GM12878 (cell line): Measurements from ENCODE around the gene UBR2. TPM values are rescaled to one million over a fixed set of nuclear protein-coding genes. Genes with fewer than 3 reads are reported as not detected.

Source experiments
- ATAC-seq: fragments of 200-7000 bp; cut with Tn5 transposase; 3 replicates; pipeline ENCODE4 v1.9.1; 2020; ENCODE audit warnings: mild to moderate bottlenecking, moderate library complexity
- BruUV-seq: library from RNA; stranded (reverse); fragments of 400-500 nt; replicated peaks from 2 replicates; lab custom pipeline; 2021; lab: Mats Ljungman, UMichigan
- CTCF ChIA-PET: fragments of 300-600 bp; sonication (Branson Sonifier 250); formaldehyde crosslinking; extraction: SDS; loops from one replicate; lab custom pipeline; 2021; ENCODE audit warnings: inconsistent platforms; lab: Yijun Ruan, JAX
- POLR2A ChIA-PET: fragments of 350-600 bp; formaldehyde crosslinking; extraction: SDS; loops from one replicate; lab custom pipeline; 2021; ENCODE audit warnings: inconsistent platforms; lab: Charles Lee
- RAD21 ChIA-PET: fragments of 300-600 bp; sonication (Branson Sonifier 250); formaldehyde crosslinking; loops from one replicate; lab custom pipeline; 2023; ENCODE audit warnings: antibody characterized with exemption; ENCODE audit not compliant: unreplicated experiment; lab: Charles Lee
- SMC1A ChIA-PET: fragments of 300-600 bp; sonication (Branson Sonifier 250); formaldehyde crosslinking; loops from one replicate; lab custom pipeline; 2023; ENCODE audit not compliant: unreplicated experiment, uncharacterized antibody; lab: Charles Lee
- DNase-seq: peaks from one replicate; pipeline ENCODE4 v3.0.0-alpha.2; 2011; ENCODE audit warnings: low read depth, low spot score
- FAIRE-seq: peaks from 3 replicates; lab custom pipeline; 2011; peaks lifted over from hg19 to GRCh38; lab: Jason Lieb, UNC
- H2AFZ ChIP-seq: 2 replicates; pipeline ENCODE4 v1.6.0; 2011; ENCODE audit warnings: low read depth, low read length, control low read depth; ENCODE audit not compliant: control insufficient read depth
- H3K27ac ChIP-seq: 2 replicates; pipeline ENCODE4 v1.5.1; 2011; ENCODE audit warnings: control low read depth; ENCODE audit not compliant: control insufficient read depth, insufficient read depth
- H3K27me3 ChIP-seq, 2 experiments: replicated peaks in 1 of 2; 2 replicates each; pipeline versions ENCODE4 v1.6.0 to v1.6.1; 2011; ENCODE audit warnings: low read length in 1 of 2; ENCODE audit not compliant: control insufficient read depth in 2 of 2, insufficient read depth in 2 of 2
- H3K36me3 ChIP-seq, 2 experiments: 2 replicates each; pipeline ENCODE4 v1.5.1; 2011; ENCODE audit warnings: low read length in 1 of 2; ENCODE audit not compliant: control insufficient read depth in 2 of 2, insufficient read depth in 2 of 2
- H3K4me1 ChIP-seq: 2 replicates; pipeline ENCODE4 v1.6.1; 2011; ENCODE audit warnings: mild to moderate bottlenecking, low read length, moderate library complexity, mixed read lengths; ENCODE audit not compliant: control insufficient read depth, insufficient read depth
- H3K4me2 ChIP-seq: 2 replicates; pipeline ENCODE4 v1.6.0; 2011; ENCODE audit warnings: control low read depth; ENCODE audit not compliant: control insufficient read depth, insufficient read depth
- H3K4me3 ChIP-seq: fragments of 200-600 bp; sonication (generic); 2 replicates; pipeline ENCODE4 v1.5.1; 2016
- H3K79me2 ChIP-seq: 2 replicates; pipeline ENCODE4 v1.6.0; 2011; ENCODE audit warnings: low read length; ENCODE audit not compliant: control insufficient read depth, insufficient read depth
- H3K9ac ChIP-seq: 2 replicates; pipeline ENCODE4 v1.8.0; 2011; ENCODE audit warnings: low read length, control low read depth, mixed read lengths; ENCODE audit not compliant: control insufficient read depth, insufficient read depth
- H3K9me3 ChIP-seq: replicated peaks from 3 replicates; pipeline ENCODE4 v1.5.1; 2011; ENCODE audit warnings: mild to moderate bottlenecking, low read length; ENCODE audit not compliant: control insufficient read depth, insufficient read depth
- H4K20me1 ChIP-seq: 2 replicates; pipeline ENCODE4 v1.6.0; 2011; ENCODE audit not compliant: control insufficient read depth, insufficient read depth
- ESRRA ChIP-seq: IDR thresholded peaks from 2 replicates; pipeline ENCODE4 v1.6.1; 2012; ENCODE audit warnings: mild to moderate bottlenecking, low read length, improper control_type of control experiment
- HDGF ChIP-seq: fragments of 450-650 bp; IDR thresholded peaks from 2 replicates; pipeline ENCODE4 v1.6.1; 2016; ENCODE audit warnings: antibody characterized with exemption
- NKRF ChIP-seq: fragments of 450-650 bp; conservative IDR thresholded peaks from 2 replicates; pipeline ENCODE4 v1.6.1; 2017; ENCODE audit warnings: mild to moderate bottlenecking, moderate library complexity
- WGBS: methylation state at CpG from one replicate; pipeline ENCODE4 v1.1.6; 2016; ENCODE audit warnings: low lambda C conversion rate; ENCODE audit not compliant: insufficient replicate concordance, insufficient coverage; ENCODE audit errors: missing lambda C conversion rate; 5-methylcytosine and 5-hydroxymethylcytosine counted together
- in situ Hi-C: fragments of 300-500 bp; cut with MboI; formaldehyde crosslinking; loops from 9 replicates; pipeline ENCODE4 v1.14.3; 2018; ENCODE audit warnings: mixed read lengths
- intact Hi-C: fragments of 100-400 bp; cut with micrococcal nuclease; formaldehyde crosslinking; loops from one replicate; pipeline ENCODE4 v1.14.2; 2022; ENCODE audit not compliant: unreplicated experiment
- polyA plus RNA-seq, 11 experiments: library from polyadenylated mRNA; depleted of rRNA in 4 of 11; unstranded in 6 of 11; stranded (reverse) in 5 of 11; fragments of >200 nt; fragmentation: Nextera tagmentation in 4 of 11; fragmentation: Illumina TruSeq in 1 of 11; extraction: Ambion mirVana in 4 of 11; extraction: Trizol in 1 of 11; gene quantifications; 1 replicate in 1 of 11; 2 replicates in 10 of 11; pipeline versions ENCODE4 v1.2.1 to v1.2.3, GENCODE V29; 2011 to 2016; ENCODE audit warnings: inconsistent platforms in 2 of 11, missing spikeins in 2 of 11, low read depth in 1 of 11
- total RNA-seq, 4 experiments: library from RNA; depleted of rRNA in 3 of 4; stranded (reverse); fragments of >200 nt in 3 of 4; fragmentation: Illumina TruSeq in 1 of 4; extraction: Trizol in 1 of 4; gene quantifications; 2 replicates each; pipeline versions ENCODE4 v1.2.1 to v1.2.3, GENCODE V29; 2013 to 2021

UBR2 gene
- total and polyA plus RNA-seq, 10 of the 15 experiments (the other 5 are each of a cell fraction or from before 2014, with no cell fraction given): 2.3 to 18.4 (median 9.6) TPM

GRCh38 chr6:42740725-42741124 is 176.9 kb downstream of the UBR2 start:
- Histone ChIP-seq H3K9ac (no peak overlapping the region), H3K27me3 (no peaks in the 10 kb centered on the region), H3K9me3 (no peaks in the 10 kb centered on the region), H2AFZ (no peak overlapping the region), H3K4me3 (no peak overlapping the region), H3K4me1 (no peaks in the 10 kb centered on the region), H3K79me2 (peaks cover 20% of the 10 kb centered on the region), H4K20me1 (no peaks in the 10 kb centered on the region), H3K4me2 (no peak overlapping the region), H3K27ac (no peak overlapping the region), H3K36me3 (no peaks in the 10 kb centered on the region)
- TF ChIP-seq ESRRA (no peak), NKRF (no peak), HDGF (no peak)
- intact Hi-C loops (no loop called here), in situ Hi-C loops (no loop called here)
- FAIRE-seq: no peak
- CTCF ChIA-PET: interaction anchor here (0.6 to 1.1 kb wide), 4 partner anchors 12 to 158 kb away, joined by 3 to 6 read pairs (median 4); no protein-coding TSS in a partner anchor
- SMC1A ChIA-PET: interaction anchor here (0.6 to 2.3 kb wide), 7 partner anchors 14 to 258 kb away, joined by 3 to 12 read pairs (median 3); no protein-coding TSS in a partner anchor
- BruUV-seq: no TSS peak
- RAD21 ChIA-PET: interaction anchor here (0.9 to 1.0 kb wide), 2 partner anchors 14 to 138 kb away, joined by 3 to 4 read pairs; partner anchors contain the start of gene RPL7L1
- no peak for DNase-seq
- POLR2A ChIA-PET: interaction anchor here (0.6 to 1.4 kb wide), 7 partner anchors 11 to 608 kb away, joined by 3 to 12 read pairs (median 4); partner anchors contain the start of gene RPL7L1
- ATAC-seq: no peak
- 14% methylated on average over 3 of the region's 3 CpGs for WGBS
